Astrocyte (in vitro differentiated cells and primary cell): ENCODE data around the gene DET1. TPM values are rescaled to one million over a fixed set of nuclear protein-coding genes. Genes with fewer than 3 reads are reported as not detected.

Experiments used
- DNase-seq: peaks from one replicate; pipeline ENCODE4 v3.0.0-alpha.2; 2010; ENCODE audit warnings: low read depth
- FAIRE-seq: peaks from 2 replicates; lab custom pipeline; 2011; peaks lifted over from hg19 to GRCh38; lab: Jason Lieb, UNC
- H2AFZ ChIP-seq: 2 replicates; pipeline ENCODE4 v1.6.0; 2012; ENCODE audit warnings: low read depth, low read length, inconsistent platforms
- H3K27ac ChIP-seq: 2 replicates; pipeline ENCODE4 v1.5.1; 2011; ENCODE audit warnings: low read depth, low read length, inconsistent platforms
- H3K27me3 ChIP-seq: 2 replicates; pipeline ENCODE4 v1.6.0; 2011; ENCODE audit warnings: low read length, inconsistent platforms; ENCODE audit not compliant: insufficient read depth
- H3K36me3 ChIP-seq: 2 replicates; pipeline ENCODE4 v1.5.1; 2011; ENCODE audit warnings: low read length, inconsistent platforms; ENCODE audit not compliant: insufficient read depth
- H3K4me1 ChIP-seq: 2 replicates; pipeline ENCODE4 v1.5.1; 2011; ENCODE audit warnings: low read length, inconsistent platforms; ENCODE audit not compliant: insufficient read depth
- H3K4me2 ChIP-seq: 2 replicates; pipeline ENCODE4 v1.6.0; 2012; ENCODE audit warnings: low read length, inconsistent platforms
- H3K4me3 ChIP-seq: 2 replicates; pipeline ENCODE4 v1.5.1; 2011; ENCODE audit warnings: low read depth, mild to moderate bottlenecking, low read length, inconsistent platforms; ENCODE audit not compliant: insufficient read depth
- H3K79me2 ChIP-seq: 2 replicates; pipeline ENCODE4 v1.6.0; 2012; ENCODE audit warnings: mild to moderate bottlenecking, low read length, inconsistent platforms; ENCODE audit not compliant: insufficient read depth
- H3K9ac ChIP-seq: 2 replicates; pipeline ENCODE4 v1.6.0; 2012; ENCODE audit warnings: mild to moderate bottlenecking, low read length, inconsistent platforms
- H3K9me3 ChIP-seq: 2 replicates; pipeline ENCODE4 v1.5.1; 2012; ENCODE audit warnings: low read depth, mild to moderate bottlenecking, low read length, inconsistent platforms; ENCODE audit not compliant: insufficient read depth
- H4K20me1 ChIP-seq: 2 replicates; pipeline ENCODE4 v1.6.0; 2012; ENCODE audit warnings: low read length, inconsistent platforms; ENCODE audit not compliant: insufficient read depth
- H3K27ac Mint-ChIP-seq: one replicate; pipeline ENCODE4 v1.8.0; 2021; ENCODE audit warnings: mild to moderate bottlenecking, mixed read lengths; ENCODE audit not compliant: unreplicated experiment
- H3K27me3 Mint-ChIP-seq: one replicate; pipeline ENCODE4 v1.8.0; 2021; ENCODE audit warnings: low read depth, mixed read lengths; ENCODE audit not compliant: unreplicated experiment
- H3K36me3 Mint-ChIP-seq: one replicate; pipeline ENCODE4 v1.8.0; 2021; ENCODE audit warnings: low read depth, mixed read lengths; ENCODE audit not compliant: unreplicated experiment
- H3K4me1 Mint-ChIP-seq: one replicate; pipeline ENCODE4 v1.8.0; 2021; ENCODE audit warnings: low read depth, mixed read lengths; ENCODE audit not compliant: unreplicated experiment
- H3K4me3 Mint-ChIP-seq: one replicate; pipeline ENCODE4 v1.8.0; 2021; ENCODE audit warnings: mild to moderate bottlenecking, moderate library complexity, mixed read lengths; ENCODE audit not compliant: unreplicated experiment
- H3K9me3 Mint-ChIP-seq: one replicate; pipeline ENCODE4 v1.8.0; 2021; ENCODE audit warnings: mild to moderate bottlenecking, mixed read lengths; ENCODE audit not compliant: unreplicated experiment
- CTCF ChIP-seq: IDR thresholded peaks from 2 replicates; pipeline ENCODE4 v1.5.1; 2011; ENCODE audit warnings: low read depth, mild to moderate bottlenecking, inconsistent platforms, low read length, moderate library complexity; ENCODE audit not compliant: insufficient read depth
- EZH2 ChIP-seq: IDR thresholded peaks from 2 replicates; pipeline ENCODE4 v1.6.1; 2012; ENCODE audit warnings: mild to moderate bottlenecking, low read length, inconsistent platforms; ENCODE audit not compliant: insufficient read depth
- total RNA-seq: library from RNA; stranded (reverse); gene quantifications from 2 replicates; pipeline ENCODE4 v1.2.1, GENCODE V29; 2021

DET1 gene
- total RNA-seq, 1 donor from 2014 or later, result 4.8 TPM

- Mint-ChIP-seq H3K27ac (peak overlapping the region; percentile 97), H3K4me1 (peaks cover 27% of the 10 kb centered on the region), H3K4me3 (peak overlapping the region; percentile 93), H3K27me3 (no peaks in the 10 kb centered on the region), H3K9me3 (no peaks in the 10 kb centered on the region), H3K36me3 (peaks cover under 1% of the 10 kb centered on the region)
- FAIRE-seq (no peak), DNase-seq (no peak)
- Histone ChIP-seq H3K4me3 (peak overlapping the region; percentile 98), H4K20me1 (peaks cover under 1% of the 10 kb centered on the region), H3K79me2 (peaks cover 51% of the 10 kb centered on the region), H3K4me1 (peaks cover 18% of the 10 kb centered on the region), H3K9me3 (no peaks in the 10 kb centered on the region), H2AFZ (peak overlapping the region; percentile 94), H3K9ac (peak overlapping the region; percentile 87), H3K4me2 (peak overlapping the region; percentile 99), H3K27ac (peak overlapping the region; percentile 93), H3K27me3 (no peaks in the 10 kb centered on the region), H3K36me3 (peaks cover 14% of the 10 kb centered on the region)
- TF ChIP-seq CTCF, result peak; percentile 35
- no peak for TF ChIP-seq EZH2
Observed at GRCh38 chr15:88467935-88468528, 78.4 kb downstream of the DET1 start.

GRCh38 chr15:88467073-88467934 lies 79.2 kb downstream of the DET1 start, which contains the start of the genes MRPL46 and MRPS11:
TSS of gene MRPL46 (minus strand) at chr15:88467388. CDS start at chr15:88467377, 11 bp downstream.
TSS of gene MRPS11 (plus strand) at chr15:88467708. CDS start at chr15:88467718, 10 bp downstream.
- Histone ChIP-seq H4K20me1 (no peaks in the 10 kb centered on the region), H3K27me3 (no peaks in the 10 kb centered on the region), H2AFZ (peak within 1 kb of the TSS; percentile 94), H3K9me3 (no peaks in the 10 kb centered on the region), H3K4me3 (peak within 1 kb of the TSS; percentile 98), H3K4me2 (peak within 1 kb of the TSS; percentile 99), H3K79me2 (peaks cover 51% of the 10 kb centered on the region), H3K9ac (peak within 1 kb of the TSS; percentile 87), H3K27ac (peak within 1 kb of the TSS; percentile 93), H3K36me3 (peaks cover 14% of the 10 kb centered on the region), H3K4me1 (peaks cover 18% of the 10 kb centered on the region)
- DNase-seq, result peak; percentile 71
- TF ChIP-seq EZH2, result no peak
- TF ChIP-seq CTCF, result no peak
- no peaks in the 10 kb centered on the region for H3K27me3 Mint-ChIP-seq
- H3K4me3 Mint-ChIP-seq, result peak within 1 kb of the TSS; percentile 93
- no peak for FAIRE-seq
- no peaks in the 10 kb centered on the region for H3K36me3 Mint-ChIP-seq
- peaks cover 29% of the 10 kb centered on the region for H3K4me1 Mint-ChIP-seq
- no peaks in the 10 kb centered on the region for H3K9me3 Mint-ChIP-seq
- H3K27ac Mint-ChIP-seq, result peak within 1 kb of the TSS; percentile 97
